SK-N-SH treated with all-trans-retinoic acid at 6 μM for 48 hours (cell line): ENCODE data around the gene SLC6A6.

ENCODE experiments used
- ESRRG ChIP-seq: fragments of 250-450 bp; sonication (Bioruptor Pico); IDR thresholded peaks from 2 replicates; pipeline ENCODE4 v1.6.1; 2021; ENCODE audit warnings: mild to moderate bottlenecking
- GLIS3 ChIP-seq: fragments of 250-450 bp; sonication (Bioruptor Pico); IDR thresholded peaks from 2 replicates; pipeline ENCODE4 v1.5.0; 2020; ENCODE audit warnings: mild to moderate bottlenecking, moderate library complexity
- OSR1 ChIP-seq: fragments of 250-450 bp; sonication (Bioruptor Pico); IDR thresholded peaks from 2 replicates; pipeline ENCODE4 v1.8.0; 2022; ENCODE audit warnings: moderate library complexity, mild to moderate bottlenecking, inconsistent platforms
- PPARA ChIP-seq: fragments of 250-450 bp; sonication (Bioruptor Pico); IDR thresholded peaks from 2 replicates; pipeline ENCODE4 v1.5.0; 2020; ENCODE audit warnings: mild to moderate bottlenecking, borderline replicate concordance
- RARB ChIP-seq: fragments of 250-450 bp; sonication (Bioruptor Pico); IDR thresholded peaks from 2 replicates; pipeline ENCODE4 v1.8.0; 2021; ENCODE audit warnings: mild to moderate bottlenecking, moderate library complexity
- SNAI2 ChIP-seq: fragments of 250-450 bp; sonication (Bioruptor Pico); IDR thresholded peaks from 2 replicates; pipeline ENCODE4 v1.5.0; 2020; ENCODE audit warnings: mild to moderate bottlenecking, moderate library complexity
- TCF4 ChIP-seq: fragments of 250-450 bp; sonication (Bioruptor Pico); IDR thresholded peaks from 2 replicates; pipeline ENCODE4 v1.8.0; 2021; ENCODE audit warnings: mild to moderate bottlenecking, moderate library complexity, borderline replicate concordance
- TOX ChIP-seq: fragments of 250-450 bp; sonication (Bioruptor Pico); IDR thresholded peaks from 2 replicates; pipeline ENCODE4 v1.8.0; 2021; ENCODE audit warnings: mild to moderate bottlenecking, moderate library complexity, borderline replicate concordance
- ZFP3 ChIP-seq: fragments of 250-450 bp; sonication (Bioruptor Pico); IDR thresholded peaks from 2 replicates; pipeline ENCODE4 v1.5.0; 2020; ENCODE audit warnings: mild to moderate bottlenecking, moderate library complexity
- ZNF70 ChIP-seq: fragments of 450-650 bp; formaldehyde crosslinking; IDR thresholded peaks from 2 replicates; pipeline ENCODE4 v1.5.0; 2020; ENCODE audit warnings: mild to moderate bottlenecking, moderate library complexity
- TF ChIP-seq, protein P1 (sequence below): fragments of 250-450 bp; sonication (Bioruptor Pico); IDR thresholded peaks from 2 replicates; pipeline ENCODE4 v1.8.0; 2020; ENCODE audit warnings: mild to moderate bottlenecking, moderate library complexity, borderline replicate concordance
- TF ChIP-seq, protein P2 (sequence below): fragments of 250-450 bp; sonication (Bioruptor Pico); IDR thresholded peaks from 2 replicates; pipeline ENCODE4 v1.5.1; 2020; ENCODE audit warnings: low read depth, mild to moderate bottlenecking, moderate library complexity
- TF ChIP-seq, protein P3 (sequence below): fragments of 250-450 bp; sonication (Bioruptor Pico); IDR thresholded peaks from 2 replicates; pipeline ENCODE4 v1.5.0; 2020; ENCODE audit warnings: mild to moderate bottlenecking, moderate library complexity
- TF ChIP-seq, protein P4 (sequence below): fragments of 250-450 bp; sonication (Bioruptor Pico); IDR thresholded peaks from 2 replicates; pipeline ENCODE4 v1.8.0; 2021; ENCODE audit warnings: low read depth, mild to moderate bottlenecking, moderate library complexity, borderline replicate concordance

DNA sequence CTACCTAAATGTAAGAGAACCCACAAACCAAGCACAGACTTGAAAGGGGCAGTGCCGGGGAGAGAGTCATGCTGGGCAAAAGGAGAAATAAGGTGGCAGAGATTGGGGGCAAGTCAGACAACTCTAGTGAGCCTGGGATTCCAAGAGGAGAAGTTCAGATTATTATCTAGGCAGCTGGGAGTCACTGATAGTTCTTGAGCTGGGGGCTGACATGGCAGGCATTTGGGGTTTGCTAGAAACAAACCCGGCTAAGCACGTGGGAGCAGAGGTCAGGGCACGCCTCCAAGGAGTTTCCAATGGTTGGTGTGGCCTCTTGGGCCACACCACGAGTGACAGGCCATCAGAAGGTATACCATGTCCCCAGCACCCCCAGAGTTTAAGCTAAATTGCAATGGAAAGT lies 27.6 kb downstream of the SLC6A6 start:
- no peak for TF ChIP-seq RARB (CRISPR knock-in tag)
- TF ChIP-seq TCF4 (CRISPR knock-in tag): no peak
- TF ChIP-seq ZNF70: no peak
- TF ChIP-seq GLIS3 (CRISPR knock-in tag): no peak
- TF ChIP-seq, protein P1, sequence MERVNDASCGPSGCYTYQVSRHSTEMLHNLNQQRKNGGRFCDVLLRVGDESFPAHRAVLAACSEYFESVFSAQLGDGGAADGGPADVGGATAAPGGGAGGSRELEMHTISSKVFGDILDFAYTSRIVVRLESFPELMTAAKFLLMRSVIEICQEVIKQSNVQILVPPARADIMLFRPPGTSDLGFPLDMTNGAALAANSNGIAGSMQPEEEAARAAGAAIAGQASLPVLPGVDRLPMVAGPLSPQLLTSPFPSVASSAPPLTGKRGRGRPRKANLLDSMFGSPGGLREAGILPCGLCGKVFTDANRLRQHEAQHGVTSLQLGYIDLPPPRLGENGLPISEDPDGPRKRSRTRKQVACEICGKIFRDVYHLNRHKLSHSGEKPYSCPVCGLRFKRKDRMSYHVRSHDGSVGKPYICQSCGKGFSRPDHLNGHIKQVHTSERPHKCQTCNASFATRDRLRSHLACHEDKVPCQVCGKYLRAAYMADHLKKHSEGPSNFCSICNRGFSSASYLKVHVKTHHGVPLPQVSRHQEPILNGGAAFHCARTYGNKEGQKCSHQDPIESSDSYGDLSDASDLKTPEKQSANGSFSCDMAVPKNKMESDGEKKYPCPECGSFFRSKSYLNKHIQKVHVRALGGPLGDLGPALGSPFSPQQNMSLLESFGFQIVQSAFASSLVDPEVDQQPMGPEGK: no peak
- TF ChIP-seq, protein P2, sequence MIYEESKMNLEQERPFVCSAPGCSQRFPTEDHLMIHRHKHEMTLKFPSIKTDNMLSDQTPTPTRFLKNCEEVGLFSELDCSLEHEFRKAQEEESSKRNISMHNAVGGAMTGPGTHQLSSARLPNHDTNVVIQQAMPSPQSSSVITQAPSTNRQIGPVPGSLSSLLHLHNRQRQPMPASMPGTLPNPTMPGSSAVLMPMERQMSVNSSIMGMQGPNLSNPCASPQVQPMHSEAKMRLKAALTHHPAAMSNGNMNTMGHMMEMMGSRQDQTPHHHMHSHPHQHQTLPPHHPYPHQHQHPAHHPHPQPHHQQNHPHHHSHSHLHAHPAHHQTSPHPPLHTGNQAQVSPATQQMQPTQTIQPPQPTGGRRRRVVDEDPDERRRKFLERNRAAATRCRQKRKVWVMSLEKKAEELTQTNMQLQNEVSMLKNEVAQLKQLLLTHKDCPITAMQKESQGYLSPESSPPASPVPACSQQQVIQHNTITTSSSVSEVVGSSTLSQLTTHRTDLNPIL (CRISPR knock-in tag): no peak
- TF ChIP-seq PPARA (CRISPR knock-in tag): no peak
- TF ChIP-seq ZFP3 (CRISPR knock-in tag): no peak
- TF ChIP-seq SNAI2 (CRISPR knock-in tag): no peak
- TF ChIP-seq, protein P3, sequence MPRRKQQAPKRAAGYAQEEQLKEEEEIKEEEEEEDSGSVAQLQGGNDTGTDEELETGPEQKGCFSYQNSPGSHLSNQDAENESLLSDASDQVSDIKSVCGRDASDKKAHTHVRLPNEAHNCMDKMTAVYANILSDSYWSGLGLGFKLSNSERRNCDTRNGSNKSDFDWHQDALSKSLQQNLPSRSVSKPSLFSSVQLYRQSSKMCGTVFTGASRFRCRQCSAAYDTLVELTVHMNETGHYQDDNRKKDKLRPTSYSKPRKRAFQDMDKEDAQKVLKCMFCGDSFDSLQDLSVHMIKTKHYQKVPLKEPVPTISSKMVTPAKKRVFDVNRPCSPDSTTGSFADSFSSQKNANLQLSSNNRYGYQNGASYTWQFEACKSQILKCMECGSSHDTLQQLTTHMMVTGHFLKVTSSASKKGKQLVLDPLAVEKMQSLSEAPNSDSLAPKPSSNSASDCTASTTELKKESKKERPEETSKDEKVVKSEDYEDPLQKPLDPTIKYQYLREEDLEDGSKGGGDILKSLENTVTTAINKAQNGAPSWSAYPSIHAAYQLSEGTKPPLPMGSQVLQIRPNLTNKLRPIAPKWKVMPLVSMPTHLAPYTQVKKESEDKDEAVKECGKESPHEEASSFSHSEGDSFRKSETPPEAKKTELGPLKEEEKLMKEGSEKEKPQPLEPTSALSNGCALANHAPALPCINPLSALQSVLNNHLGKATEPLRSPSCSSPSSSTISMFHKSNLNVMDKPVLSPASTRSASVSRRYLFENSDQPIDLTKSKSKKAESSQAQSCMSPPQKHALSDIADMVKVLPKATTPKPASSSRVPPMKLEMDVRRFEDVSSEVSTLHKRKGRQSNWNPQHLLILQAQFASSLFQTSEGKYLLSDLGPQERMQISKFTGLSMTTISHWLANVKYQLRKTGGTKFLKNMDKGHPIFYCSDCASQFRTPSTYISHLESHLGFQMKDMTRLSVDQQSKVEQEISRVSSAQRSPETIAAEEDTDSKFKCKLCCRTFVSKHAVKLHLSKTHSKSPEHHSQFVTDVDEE (CRISPR knock-in tag): no peak
- TF ChIP-seq ESRRG (CRISPR knock-in tag): no peak
- TF ChIP-seq, protein P4, sequence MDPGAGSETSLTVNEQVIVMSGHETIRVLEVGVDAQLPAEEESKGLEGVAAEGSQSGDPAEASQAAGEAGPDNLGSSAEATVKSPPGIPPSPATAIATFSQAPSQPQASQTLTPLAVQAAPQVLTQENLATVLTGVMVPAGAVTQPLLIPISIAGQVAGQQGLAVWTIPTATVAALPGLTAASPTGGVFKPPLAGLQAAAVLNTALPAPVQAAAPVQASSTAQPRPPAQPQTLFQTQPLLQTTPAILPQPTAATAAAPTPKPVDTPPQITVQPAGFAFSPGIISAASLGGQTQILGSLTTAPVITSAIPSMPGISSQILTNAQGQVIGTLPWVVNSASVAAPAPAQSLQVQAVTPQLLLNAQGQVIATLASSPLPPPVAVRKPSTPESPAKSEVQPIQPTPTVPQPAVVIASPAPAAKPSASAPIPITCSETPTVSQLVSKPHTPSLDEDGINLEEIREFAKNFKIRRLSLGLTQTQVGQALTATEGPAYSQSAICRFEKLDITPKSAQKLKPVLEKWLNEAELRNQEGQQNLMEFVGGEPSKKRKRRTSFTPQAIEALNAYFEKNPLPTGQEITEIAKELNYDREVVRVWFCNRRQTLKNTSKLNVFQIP (CRISPR knock-in tag): no peak
- TF ChIP-seq TOX (CRISPR knock-in tag): no peak
- TF ChIP-seq OSR1: no peak
